Upper lobe of left lung (tissue), 4 donors: ENCODE results near the gene MIA3.

Experiments used
- POLR2AphosphoS5 ChIP-seq, 2 donors: sonication (generic); formaldehyde crosslinking; IDR thresholded peaks; one replicate each; pipeline ENCODE4 v1.5.1; 2017; ENCODE audit warnings: antibody characterized with exemption in 2 of 2
- TF ChIP-seq, protein P1 (sequence below), 6 experiments: fragments of 450-650 bp in 4 of 6; fragments of 200-600 bp in 2 of 6; sonication (generic) in 2 of 6; IDR thresholded peaks; one replicate each; pipeline ENCODE4 v1.5.1; 2016 to 2019; ENCODE audit warnings: antibody characterized with exemption in 6 of 6

DNA sequence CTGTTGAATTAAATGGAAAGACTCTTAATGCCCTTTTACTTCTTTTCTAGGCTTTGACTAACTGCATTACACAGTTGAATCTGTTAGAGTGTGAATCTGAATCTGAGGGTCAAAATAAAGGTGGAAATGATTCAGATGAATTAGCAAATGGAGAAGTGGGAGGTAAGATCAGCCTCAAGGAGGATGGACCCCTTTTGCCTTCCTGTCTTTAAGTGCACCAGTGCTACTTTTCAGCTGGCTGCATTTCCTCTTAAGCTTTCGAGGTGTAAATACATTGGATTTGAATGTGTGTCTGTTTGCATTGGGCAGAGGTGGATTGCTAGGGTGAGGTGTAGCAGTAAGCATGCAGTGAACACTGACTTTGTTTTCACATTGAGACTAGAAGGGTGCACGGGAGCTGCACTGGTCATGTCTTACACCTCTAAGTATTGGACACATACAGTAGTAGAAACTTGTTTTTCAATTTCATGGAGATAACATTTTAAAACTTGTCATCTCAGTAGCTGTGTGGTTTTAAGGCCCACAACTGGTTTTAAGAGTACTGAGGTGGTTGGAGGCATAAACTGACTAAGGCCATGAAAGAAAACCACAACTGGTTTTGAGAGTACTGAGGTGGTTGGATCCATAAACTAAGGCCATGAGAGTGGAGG is 35.4 kb downstream of the MIA3 start:
- TF ChIP-seq, protein P1, sequence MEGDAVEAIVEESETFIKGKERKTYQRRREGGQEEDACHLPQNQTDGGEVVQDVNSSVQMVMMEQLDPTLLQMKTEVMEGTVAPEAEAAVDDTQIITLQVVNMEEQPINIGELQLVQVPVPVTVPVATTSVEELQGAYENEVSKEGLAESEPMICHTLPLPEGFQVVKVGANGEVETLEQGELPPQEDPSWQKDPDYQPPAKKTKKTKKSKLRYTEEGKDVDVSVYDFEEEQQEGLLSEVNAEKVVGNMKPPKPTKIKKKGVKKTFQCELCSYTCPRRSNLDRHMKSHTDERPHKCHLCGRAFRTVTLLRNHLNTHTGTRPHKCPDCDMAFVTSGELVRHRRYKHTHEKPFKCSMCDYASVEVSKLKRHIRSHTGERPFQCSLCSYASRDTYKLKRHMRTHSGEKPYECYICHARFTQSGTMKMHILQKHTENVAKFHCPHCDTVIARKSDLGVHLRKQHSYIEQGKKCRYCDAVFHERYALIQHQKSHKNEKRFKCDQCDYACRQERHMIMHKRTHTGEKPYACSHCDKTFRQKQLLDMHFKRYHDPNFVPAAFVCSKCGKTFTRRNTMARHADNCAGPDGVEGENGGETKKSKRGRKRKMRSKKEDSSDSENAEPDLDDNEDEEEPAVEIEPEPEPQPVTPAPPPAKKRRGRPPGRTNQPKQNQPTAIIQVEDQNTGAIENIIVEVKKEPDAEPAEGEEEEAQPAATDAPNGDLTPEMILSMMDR (IDR thresholded peaks at IDR 0.05): no peak
- TF ChIP-seq POLR2AphosphoS5 (IDR thresholded peaks at IDR 0.05): no peak
